ENCODE data around the gene SCG3.
A peak's percentile ranks its signal among the peaks of the same experiment; 100 is the strongest.
"Not testable (repeated sequence)": the region's sequence is repeated elsewhere in the genome, so short reads cannot be mapped to it uniquely, and the experiment has no call there.

The SCG3 gene

GRCh38 chr15:51681303-51681963 is at the start of gene SCG3:
SCG3 (plus strand) TSS chr15:51681503; CDS start chr15:51681756, 253 bp downstream.
- Histone ChIP-seq H3K27ac (no peak within 1 kb of the TSS), H3K27me3 (replicated peaks) (no peaks in the 10 kb centered on the region), H3K4me3 (ENCODE audit: low read depth, low read length) (no peak within 1 kb of the TSS), H3K36me3 (replicated peaks) (no peaks in the 10 kb centered on the region)
- in situ Hi-C loops (cut with HindIII; ENCODE audit: low pct_ligation_motif_present, low sequenced_read_pairs): no loop called here
- DNase-seq: peak; percentile 53
- no peak for TF ChIP-seq CTCF (IDR thresholded peaks at IDR 0.05; ENCODE audit: low read depth, low read length, missing control alignments)

GRCh38 chr15:51634591-51635198 is 46.6 kb upstream of the SCG3 start:
- Histone ChIP-seq H3K4me3 (ENCODE audit: low read depth, low read length) (no peak overlapping the region), H3K27me3 (replicated peaks) (no peaks in the 10 kb centered on the region), H3K36me3 (replicated peaks) (no peaks in the 10 kb centered on the region), H3K27ac (no peak overlapping the region)
- TF ChIP-seq CTCF (IDR thresholded peaks at IDR 0.05; ENCODE audit: low read depth, low read length, missing control alignments): no peak
- in situ Hi-C loops (cut with HindIII; ENCODE audit: low pct_ligation_motif_present, low sequenced_read_pairs): no loop called here
- DNase-seq: no peak

GRCh38 chr15:51641490-51642130 is 39.7 kb upstream of the SCG3 start:
- H3K27ac ChIP-seq: no peak overlapping the region
- H3K36me3 ChIP-seq (replicated peaks): no peaks in the 10 kb centered on the region
- H3K4me3 ChIP-seq (ENCODE audit: low read depth, low read length): no peak overlapping the region
- in situ Hi-C loops (cut with HindIII; ENCODE audit: low pct_ligation_motif_present, low sequenced_read_pairs): no loop called here
- DNase-seq: no peak
- no peak for TF ChIP-seq CTCF (IDR thresholded peaks at IDR 0.05; ENCODE audit: low read depth, low read length, missing control alignments)
- H3K27me3 ChIP-seq (replicated peaks): no peaks in the 10 kb centered on the region

- no peak for TF ChIP-seq CTCF (IDR thresholded peaks at IDR 0.05; ENCODE audit: low read depth, low read length, missing control alignments)
- no peak overlapping the region for H3K27ac ChIP-seq
- H3K27me3 ChIP-seq (replicated peaks): no peaks in the 10 kb centered on the region
- H3K36me3 ChIP-seq (replicated peaks): no peaks in the 10 kb centered on the region
- no peak for DNase-seq
- H3K4me3 ChIP-seq (ENCODE audit: low read depth, low read length): no peak overlapping the region
- in situ Hi-C loops (cut with HindIII; ENCODE audit: low pct_ligation_motif_present, low sequenced_read_pairs): no loop called here
These were observed 38.6 kb upstream of the SCG3 start for GRCh38 chr15:51642696-51643095.

- Histone ChIP-seq H3K4me3 (ENCODE audit: low read depth, low read length) (no peak overlapping the region), H3K36me3 (replicated peaks) (no peaks in the 10 kb centered on the region), H3K27me3 (replicated peaks) (peaks cover 3% of the 10 kb centered on the region), H3K27ac (no peak overlapping the region)
- in situ Hi-C loops (cut with HindIII; ENCODE audit: low pct_ligation_motif_present, low sequenced_read_pairs): no loop called here
- TF ChIP-seq CTCF (IDR thresholded peaks at IDR 0.05; ENCODE audit: low read depth, low read length, missing control alignments): no peak
- peak; percentile 45 for DNase-seq
These were observed 34.2 kb upstream of the SCG3 start for GRCh38 chr15:51647128-51647562.

- H3K36me3 ChIP-seq (replicated peaks); H3K27ac ChIP-seq; in situ Hi-C loops (cut with HindIII; ENCODE audit: low pct_ligation_motif_present, low sequenced_read_pairs); DNase-seq; H3K27me3 ChIP-seq (replicated peaks); H3K4me3 ChIP-seq (ENCODE audit: low read depth, low read length): not testable (repeated sequence)
These were observed 33.2 kb upstream of the SCG3 start for GRCh38 chr15:51648101-51648500.

- DNase-seq; in situ Hi-C loops (cut with HindIII; ENCODE audit: low pct_ligation_motif_present, low sequenced_read_pairs); H3K27me3 ChIP-seq (replicated peaks); H3K4me3 ChIP-seq (ENCODE audit: low read depth, low read length); H3K27ac ChIP-seq; H3K36me3 ChIP-seq (replicated peaks): not testable (repeated sequence)
These were observed 32.7 kb upstream of the SCG3 start for GRCh38 chr15:51648643-51649042.

Data from brain microvascular endothelial cell (primary cell).